NCI-H748 (cell line): ENCODE data around the gene AK1.

Source experiments
- DNase-seq: peaks from one replicate; lab custom pipeline; 2025; ENCODE audit not compliant: unreplicated experiment; lab: John Stamatoyannopoulos, UW

AK1 gene

GRCh38 chr9:127909839-127910273 lies 32.4 kb upstream of the AK1 start:
- DNase-seq, result no peak

GRCh38 chr9:127908660-127908926 lies 31.1 kb upstream of the AK1 start:
- DNase-seq, result no peak

GRCh38 chr9:127907867-127908659 lies 30.6 kb upstream of the AK1 start:
- DNase-seq, result no peak

DNA sequence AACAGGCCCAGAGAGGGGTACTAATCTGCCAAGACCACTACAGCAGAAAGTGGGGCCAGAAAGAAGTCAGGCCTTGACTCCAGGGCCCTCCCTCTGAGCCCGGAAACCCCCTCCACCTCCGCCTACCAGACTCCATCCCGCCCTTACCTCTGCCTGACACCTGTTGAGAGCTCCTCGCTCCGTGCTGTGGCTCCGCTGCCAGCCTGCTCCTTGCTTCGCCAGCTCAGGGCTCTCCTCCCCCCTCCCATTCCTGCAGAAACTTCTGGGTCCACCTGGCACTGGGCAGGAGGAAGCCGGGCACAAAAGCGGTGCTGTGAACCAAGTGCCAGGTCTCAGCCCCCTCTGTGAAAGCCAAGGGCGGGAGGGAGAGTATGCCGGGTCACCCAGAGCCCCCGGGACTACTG lies 28.3 kb upstream of the AK1 start:
- DNase-seq, result no peak

- no peak for DNase-seq
These were observed 27.7 kb upstream of the AK1 start for GRCh38 chr9:127905004-127905728.

- no peak for DNase-seq
These were observed 27.1 kb upstream of the AK1 start for GRCh38 chr9:127904561-127905003.

DNA sequence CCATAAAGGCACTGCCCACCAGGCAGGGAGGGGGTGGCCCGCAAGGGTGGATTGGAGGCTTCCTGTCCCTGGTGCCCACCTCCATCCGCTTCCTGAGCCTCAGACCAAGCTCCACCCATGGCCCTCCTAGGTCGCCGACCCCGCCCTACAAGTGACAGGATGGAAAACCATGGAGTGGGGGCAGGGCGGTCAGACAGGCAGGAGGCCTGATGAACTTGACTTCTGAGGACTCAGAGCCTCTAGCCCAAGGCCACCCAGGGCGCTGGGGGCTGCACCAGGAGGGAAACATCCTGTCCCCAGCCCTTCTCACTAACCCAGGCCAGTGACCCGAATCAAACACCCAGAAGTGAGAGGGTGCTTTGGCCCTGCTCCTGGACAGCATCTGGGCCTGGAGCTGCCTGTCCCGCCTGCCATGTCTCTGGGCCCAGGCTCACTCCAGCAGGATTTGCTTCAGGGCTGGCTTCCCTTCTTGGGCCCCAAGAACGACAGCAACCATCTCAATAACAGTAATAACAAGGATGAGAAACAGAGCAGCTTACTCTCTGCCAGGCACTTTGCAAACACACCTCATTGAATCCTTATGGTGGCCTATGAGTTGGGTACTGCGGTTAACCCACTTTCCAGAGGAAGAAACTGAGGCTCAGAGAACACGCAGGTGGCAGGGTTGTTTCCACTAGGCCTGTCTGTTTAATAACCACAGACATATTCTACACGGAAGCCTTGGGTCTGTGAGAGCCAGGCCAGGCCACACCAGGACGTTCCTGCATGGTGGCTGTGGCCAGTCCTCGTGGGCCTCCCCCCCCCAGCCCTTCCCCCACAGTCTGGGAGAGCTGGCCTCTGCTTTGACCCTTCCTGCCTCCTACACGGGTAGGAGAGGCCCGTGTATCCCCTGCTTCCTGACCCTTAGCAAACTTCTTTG lies 26.3 kb upstream of the AK1 start:
- no peak for DNase-seq

GRCh38 chr9:127899128-127899943 lies 21.9 kb upstream of the AK1 start, which contains the start of gene ST6GALNAC6:
Gene ST6GALNAC6, minus strand, starts transcription at chr9:127899603. Its CDS starts 1,622 bp downstream, at chr9:127897981.
- peak; percentile 82 for DNase-seq

DNA sequence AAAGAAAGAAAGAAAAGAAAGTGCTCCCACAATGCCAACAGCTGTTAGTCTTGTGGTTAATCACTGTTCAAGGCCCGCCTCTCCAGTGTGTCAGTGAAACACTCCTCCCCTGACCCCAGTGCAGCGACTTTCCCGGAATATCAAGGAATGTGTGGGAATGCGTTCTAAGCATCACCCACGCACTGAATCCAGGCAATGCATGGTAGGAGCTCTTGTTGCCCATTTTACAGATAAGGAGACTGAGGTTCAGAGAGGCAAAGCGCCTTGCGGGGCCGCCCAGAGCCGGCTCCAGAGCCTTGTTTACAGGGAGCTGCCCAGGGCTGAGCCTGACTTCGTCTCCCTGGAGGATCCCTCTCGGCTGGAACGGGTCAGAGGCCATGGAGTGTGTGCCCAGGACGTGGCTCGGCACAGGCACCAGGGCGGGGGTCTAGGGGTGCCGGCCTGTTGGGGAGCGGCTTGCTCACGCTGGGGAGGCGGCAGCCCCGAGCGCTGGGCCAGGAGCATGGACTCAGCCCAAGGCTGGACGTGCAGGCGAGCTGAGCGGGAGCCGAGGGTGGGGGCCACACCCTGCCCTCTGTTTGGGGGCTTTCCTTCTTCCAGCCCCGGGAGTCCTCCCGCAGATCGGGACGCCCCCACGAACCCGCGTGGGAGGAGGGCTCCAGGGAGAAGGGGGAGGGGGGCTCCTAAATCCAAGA lies 21.1 kb upstream of the AK1 start:
- peak; percentile 39 for DNase-seq

GRCh38 chr9:127897193-127897692 lies 19.8 kb upstream of the AK1 start:
- peak; percentile 68 for DNase-seq

- DNase-seq, result no peak
These were observed 19.1 kb upstream of the AK1 start for GRCh38 chr9:127896395-127897192.

DNA sequence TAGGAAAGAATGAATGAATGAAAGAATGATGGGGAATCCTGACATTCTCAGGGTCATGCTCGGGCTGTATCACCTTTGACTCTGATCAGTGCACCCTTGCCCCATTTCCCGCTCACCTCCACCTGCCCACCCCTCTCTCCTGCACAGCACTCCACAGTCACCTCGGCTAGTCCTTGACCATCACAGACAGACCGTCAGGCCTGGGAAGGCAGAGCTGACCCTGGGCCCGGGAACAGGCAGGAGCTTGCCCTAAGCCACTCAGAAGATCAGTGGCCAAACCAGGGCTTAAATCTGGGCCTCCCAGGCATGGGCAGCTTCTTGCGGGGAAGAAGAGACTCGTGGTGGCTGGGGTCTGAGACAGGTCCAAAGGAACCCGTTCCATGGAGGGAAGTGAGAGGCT lies 18.3 kb upstream of the AK1 start:
- DNase-seq, result no peak

DNA sequence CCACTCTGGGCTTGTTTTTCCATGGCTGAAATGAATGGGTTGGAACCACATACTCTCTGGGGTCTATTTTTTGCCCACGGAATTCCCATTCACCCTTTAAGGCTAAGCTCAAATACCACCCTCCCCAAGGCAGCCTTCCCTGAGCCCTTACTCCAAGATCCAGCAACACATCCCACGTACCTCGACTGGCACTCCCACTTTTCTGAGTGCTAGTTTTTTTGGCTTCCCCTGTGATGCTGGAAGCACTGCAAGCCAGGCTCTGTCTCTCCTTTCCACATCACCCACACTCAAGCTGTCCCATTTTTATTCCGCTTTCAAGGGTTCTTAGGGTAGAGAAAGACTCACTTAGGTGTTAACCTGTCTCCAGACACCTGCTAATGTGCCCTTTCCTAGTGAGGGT lies 15.9 kb upstream of the AK1 start:
- DNase-seq, result no peak

- no peak for DNase-seq
These were observed 15.4 kb upstream of the AK1 start for GRCh38 chr9:127892831-127893230.

DNA sequence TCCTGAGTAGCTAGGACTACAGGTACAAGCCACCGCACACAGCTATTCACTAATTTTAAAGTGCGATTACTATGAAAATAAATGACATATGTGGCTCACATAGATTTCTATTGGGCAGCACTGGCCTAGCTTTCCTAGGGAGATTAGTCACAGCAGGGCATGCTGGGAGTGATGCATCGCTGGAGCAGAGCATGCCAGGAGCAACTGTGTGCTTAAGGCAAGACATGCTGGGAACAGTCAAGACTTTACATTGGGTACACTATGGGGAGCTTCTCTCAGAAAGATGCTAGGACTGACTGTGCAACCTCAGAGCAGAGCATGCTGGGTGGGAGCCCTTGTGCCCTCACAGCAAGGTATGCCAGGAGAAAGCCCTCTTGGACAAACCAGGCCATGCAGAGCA lies 12.6 kb upstream of the AK1 start:
- no peak for DNase-seq

GRCh38 chr9:127887792-127888191 lies 10.3 kb upstream of the AK1 start:
- no peak for DNase-seq

DNA sequence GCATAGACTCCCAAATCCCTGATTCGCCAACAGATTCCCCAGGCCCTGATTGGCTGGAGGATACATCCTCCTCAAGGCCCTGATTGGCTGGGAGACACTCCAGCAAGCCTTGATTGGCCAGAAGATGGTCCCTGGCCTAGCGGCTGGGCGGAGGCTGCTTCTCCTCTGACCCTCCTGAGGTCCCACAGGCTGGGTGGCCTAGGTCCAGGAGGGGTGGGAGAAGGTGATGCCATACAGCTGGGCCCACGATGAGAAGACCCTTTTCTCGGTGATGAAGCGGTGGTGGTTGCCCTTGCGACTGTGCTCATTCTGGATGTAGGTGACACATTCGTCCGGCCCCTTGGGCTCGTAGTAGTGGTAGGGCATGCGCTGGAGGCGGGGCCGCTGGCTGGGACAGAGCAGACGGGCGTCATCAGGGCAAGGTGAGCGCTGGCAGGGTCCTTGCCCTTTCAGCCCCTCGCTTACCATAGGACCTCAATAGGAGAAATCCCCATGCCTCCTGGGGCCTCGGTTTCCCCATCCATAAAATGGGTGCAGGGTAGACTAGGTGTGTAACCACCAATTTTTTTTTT lies 9.0 kb upstream of the AK1 start:
- DNase-seq, result no peak

DNA sequence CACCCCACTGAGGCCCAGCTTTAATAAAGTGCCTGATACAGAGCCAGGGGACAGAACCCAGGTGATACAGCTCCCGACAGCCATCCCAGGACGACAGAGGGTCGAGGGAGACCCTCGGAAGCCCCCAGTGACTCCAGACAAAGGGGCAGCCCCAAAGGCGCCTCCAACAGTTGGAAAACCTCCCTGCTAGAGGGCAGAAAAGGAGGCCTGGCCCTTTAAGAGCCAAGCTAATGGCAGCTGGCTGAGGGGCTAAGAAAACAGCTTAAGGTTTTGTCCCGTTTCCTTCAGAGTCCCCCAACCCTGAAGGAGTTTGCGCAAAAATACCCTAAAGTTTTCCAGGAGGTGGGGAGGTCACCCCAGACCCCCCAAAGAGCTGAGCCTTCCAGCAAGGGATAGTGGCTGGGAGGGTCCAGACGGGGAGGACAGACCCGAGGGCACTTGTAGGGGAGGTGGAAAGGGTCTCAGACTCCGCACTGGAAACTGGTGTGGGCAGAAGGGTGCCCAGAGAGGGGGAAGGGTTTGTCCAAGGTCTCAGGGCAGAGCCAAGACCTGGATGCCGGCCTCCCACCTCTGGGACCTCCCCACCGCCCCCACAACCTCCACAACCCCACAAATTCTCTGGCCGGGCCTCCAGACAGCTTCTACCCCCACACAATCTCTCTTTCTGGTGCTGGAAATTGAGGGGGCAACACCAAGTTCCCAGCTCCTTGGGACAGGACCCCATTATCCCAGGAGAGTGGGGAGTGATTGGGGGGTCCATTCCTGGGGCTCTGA lies 8.2 kb upstream of the AK1 start:
- DNase-seq, result no peak
